GM18951 (cell line): ENCODE results near the gene KRT26.

Experiments
- POLR2A ChIP-seq: IDR thresholded peaks from 4 replicates; pipeline ENCODE4 v1.6.1; 2011; ENCODE audit warnings: mild to moderate bottlenecking; ENCODE audit not compliant: insufficient read length, insufficient read depth; ENCODE audit errors: extremely low read depth
- in situ Hi-C: fragments of 300-500 bp; cut with MboI; formaldehyde crosslinking; loops from one replicate; pipeline ENCODE4 v1.12.0; 2022; ENCODE audit warnings: low sequenced_read_pairs, mixed read lengths, inconsistent platforms; ENCODE audit not compliant: unreplicated experiment

The KRT26 gene

DNA sequence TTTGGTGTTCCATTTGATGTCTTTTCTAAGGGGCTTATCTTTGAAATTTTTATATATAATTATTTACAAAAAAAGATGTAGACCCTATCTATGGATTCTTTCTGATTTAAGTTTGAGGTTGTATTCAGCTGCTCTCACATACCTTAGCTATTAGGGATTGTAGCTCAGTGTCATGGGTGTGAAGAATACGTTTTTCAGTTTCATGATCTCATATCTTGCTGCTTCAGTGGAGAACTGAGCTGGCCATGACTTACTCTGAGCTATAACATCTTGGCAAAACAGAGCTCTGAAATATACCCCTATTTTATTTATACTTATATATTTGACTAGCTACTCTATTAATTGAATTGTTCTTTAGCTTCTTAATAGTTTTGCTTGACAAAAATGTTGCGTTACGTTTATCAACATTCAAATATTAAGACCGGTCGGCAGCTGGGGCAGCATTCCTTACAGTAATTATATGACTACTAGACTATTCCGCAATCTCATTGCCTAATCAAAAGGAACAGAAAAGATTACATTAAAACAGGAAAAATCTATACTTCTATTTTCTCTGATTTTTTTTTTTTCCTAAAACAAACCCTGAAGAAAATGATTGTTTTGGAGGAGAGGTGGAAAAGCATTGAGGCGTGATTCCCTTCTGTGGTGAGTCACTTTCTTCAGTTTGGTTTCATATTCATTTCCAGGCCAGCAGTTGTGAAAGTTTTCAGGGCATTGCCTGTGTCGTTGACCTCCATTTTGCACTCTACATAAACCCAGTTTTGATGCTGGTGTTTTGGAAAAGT, 44.4 kb downstream of the KRT26 start:
- no peak for TF ChIP-seq POLR2A
- in situ Hi-C loops = no loop called here

DNA sequence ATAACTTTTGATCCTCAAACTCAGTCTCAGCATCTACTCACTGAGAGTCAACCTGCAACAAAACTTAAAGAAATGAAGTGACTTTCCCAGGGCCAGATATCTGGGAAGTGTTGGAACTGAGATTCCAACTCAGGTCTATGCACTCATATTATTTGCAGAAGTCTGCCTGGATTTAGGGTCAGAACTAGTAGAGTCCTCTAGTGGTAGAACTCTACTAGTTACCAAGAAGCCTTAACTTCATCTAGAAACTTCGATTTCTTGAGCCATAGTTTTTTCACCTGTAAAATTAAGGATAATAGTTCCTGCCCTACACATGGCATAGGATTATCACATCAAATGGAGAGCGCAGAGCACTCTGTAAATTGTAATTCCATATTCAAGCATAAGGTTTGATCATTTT, 45.1 kb downstream of the KRT26 start:
- no peak for TF ChIP-seq POLR2A
- in situ Hi-C loops = no loop called here

DNA sequence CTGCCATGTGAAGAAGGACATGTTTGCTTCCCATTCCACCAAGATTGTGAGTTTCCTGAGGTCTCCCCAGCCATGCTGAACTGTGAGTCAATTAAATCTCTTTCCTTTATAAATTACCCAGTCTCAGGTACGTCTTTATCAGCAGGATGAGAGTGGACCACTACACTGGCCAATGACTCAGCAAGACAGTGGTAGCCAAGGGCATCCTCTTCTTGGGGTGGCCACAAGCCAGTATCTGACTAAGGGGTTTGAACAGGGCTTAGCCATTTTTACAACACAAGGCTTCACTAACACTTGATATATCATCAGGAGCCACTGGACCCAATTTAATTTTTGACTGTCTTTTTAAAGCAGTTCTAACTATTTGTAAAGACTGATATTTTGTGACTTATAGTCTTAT, 47.3 kb downstream of the KRT26 start:
- no peak for TF ChIP-seq POLR2A
- in situ Hi-C loops = no loop called here

DNA sequence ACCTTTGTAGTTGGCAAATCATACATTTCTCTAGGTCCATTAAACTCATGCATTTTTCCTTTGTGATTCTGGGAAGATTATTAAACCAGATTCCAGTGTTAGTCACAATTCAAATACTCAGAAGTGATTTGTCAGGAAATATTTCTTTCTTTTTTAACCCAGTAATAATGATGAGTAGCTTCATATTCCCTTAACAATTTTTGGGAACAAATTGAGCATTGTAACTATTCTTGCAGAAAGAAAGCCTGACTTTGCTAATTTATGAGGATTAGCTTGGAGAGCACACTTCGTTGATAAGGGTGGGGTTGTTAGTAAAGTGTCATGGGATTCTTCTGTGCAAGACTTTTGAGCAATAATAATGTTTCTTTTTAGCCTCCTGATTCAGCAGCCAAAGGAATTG, 49.8 kb downstream of the KRT26 start:
- no peak for TF ChIP-seq POLR2A
- in situ Hi-C loops = no loop called here

DNA sequence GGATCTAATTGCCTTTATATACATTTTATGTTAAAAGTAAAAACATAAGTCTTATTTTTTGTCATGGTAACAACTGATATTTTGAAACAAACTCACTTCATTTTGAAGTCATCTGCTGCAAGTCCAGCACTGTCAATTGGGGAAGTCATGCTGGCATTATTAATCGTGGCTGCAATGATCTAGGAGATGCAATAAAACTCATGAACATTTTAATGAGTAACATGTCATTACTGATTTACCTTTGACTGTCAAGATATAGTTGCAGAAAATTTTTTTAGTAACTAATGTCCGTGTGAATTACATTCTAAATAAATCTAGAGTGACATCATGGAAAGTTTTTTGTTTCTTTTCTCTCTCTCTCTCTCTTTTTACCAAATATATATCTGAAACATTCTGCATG, 51.1 kb downstream of the KRT26 start:
- in situ Hi-C loops = no loop called here

DNA sequence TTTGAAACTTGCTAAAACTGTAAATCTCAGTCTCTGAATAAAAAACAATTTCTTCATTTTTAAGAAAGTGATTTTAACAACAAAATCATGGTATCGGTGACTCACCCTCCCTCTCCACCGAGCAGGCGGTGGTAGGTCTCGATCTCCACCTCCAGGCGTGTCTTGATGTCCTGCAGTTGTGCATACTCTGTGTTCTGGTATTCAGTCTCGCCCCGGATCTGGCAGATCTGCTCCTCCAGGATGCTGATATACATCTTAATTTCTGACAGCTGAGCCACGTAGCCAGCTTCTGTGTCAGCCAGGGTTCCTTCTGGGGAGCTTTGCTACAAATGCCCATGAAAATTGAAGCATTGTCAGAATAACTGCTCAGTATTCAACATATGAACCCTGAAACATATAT, 53.1 kb downstream of the KRT26 start:
- TF ChIP-seq POLR2A = no peak
- in situ Hi-C loops = no loop called here

More for the DNA sequence above, 51.1 kb downstream of the KRT26 start:
- TF ChIP-seq POLR2A = no peak

DNA sequence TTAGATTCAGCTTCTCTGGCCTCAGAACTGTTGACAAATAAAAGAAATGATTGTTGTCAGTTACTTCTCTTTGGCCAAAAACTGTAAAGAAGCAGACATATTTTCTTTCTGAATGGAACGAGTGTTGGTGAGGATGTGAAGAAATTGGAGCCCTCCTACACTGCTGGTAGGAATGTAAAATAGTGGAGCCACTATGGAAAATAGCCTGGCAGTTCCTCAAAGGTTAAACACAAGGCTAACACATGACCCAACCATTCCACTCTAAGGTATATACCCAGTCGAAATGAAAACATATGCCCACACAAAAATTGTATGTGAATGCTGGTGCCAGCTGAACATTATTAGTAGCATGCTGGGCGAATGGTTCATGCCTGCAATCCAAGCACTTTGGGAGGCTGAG, 54.2 kb downstream of the KRT26 start:
- TF ChIP-seq POLR2A = no peak
- in situ Hi-C loops = no loop called here
